T47D (cell line): Measurements from ENCODE around the gene FNDC3B.
"Not testable (repeated sequence)": the region's sequence is repeated elsewhere in the genome, so short reads cannot be mapped to it uniquely, and the experiment has no call there.

ENCODE experiments used
- DNase-seq, 2 experiments: peaks; one replicate each; pipeline versions ENCODE4 v3.0.0 to v3.0.0-alpha.2; 2011 to 2012; ENCODE audit warnings: low read depth in 1 of 2, low spot score in 1 of 2
- JUND ChIP-seq: IDR thresholded peaks from 2 replicates; pipeline ENCODE4 v1.6.1; 2012; ENCODE audit warnings: low read depth
- in situ Hi-C: cut with HindIII; loops from 2 replicates; pipeline ENCODE4 v1.10.0; 2016; ENCODE audit warnings: low sequenced_read_pairs, low pct_unique_long_range_greater_than_20kb

The FNDC3B gene

DNA sequence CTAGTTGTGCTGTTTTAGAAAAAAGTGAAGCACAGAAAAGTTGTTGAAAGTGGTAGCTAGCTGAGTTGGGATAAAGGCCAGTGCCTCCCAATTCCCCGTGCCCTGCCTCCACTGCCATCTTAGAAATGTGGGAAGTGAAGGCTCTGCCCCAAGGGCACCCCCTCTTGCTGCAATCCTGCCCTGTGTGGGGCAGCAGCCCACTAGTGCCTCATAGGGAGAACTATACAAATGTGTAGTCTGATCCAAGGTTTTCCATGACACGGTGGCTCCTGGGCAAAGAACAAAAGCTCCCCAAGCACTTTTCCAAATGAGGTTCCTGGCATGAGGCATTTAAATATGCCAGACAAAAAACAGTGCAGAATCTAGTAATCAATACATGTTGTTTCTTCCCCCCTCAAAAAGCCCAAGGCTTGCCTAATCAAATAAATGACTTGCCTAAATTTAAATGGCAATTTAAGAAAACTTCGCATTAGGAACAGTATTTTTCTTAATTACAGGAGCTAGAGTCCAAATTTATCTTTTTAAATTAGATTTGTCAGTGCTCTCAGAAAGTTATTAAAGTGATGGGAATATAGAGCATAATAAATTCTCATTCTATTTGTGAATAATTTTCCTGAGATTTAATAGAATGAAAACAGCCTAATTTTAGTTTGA is 325.1 kb downstream of the FNDC3B start:
- in situ Hi-C loops, result no loop called here
- DNase-seq, result no peak
- no peak for TF ChIP-seq JUND

DNA sequence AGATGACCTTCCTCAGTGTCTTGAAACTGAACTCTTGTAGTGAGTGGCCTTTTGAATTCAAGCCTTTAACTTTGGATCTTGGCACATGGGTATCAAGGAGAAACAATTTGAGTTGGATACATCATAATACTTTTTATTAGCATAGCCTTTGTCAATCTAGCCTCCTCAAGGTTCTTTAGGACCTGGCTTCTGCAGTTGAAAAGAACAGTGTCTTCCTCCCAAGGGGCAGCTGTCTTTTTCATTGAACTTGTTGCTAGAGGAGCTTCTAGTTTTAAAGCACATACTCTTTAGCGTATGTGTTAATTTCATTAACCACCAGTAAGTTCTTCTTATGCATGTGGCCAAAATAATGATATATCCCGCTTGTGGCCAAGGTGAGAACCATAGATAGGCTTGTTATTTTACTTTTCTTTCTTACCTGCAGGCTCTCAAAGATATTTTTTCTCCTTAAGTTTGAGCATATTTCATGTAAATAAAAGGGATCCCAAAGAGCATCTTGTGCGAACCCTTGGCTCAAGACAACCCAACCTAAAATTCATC is 325.7 kb downstream of the FNDC3B start:
- TF ChIP-seq JUND, result no peak
- DNase-seq, result no peak
- in situ Hi-C loops, result no loop called here

DNA sequence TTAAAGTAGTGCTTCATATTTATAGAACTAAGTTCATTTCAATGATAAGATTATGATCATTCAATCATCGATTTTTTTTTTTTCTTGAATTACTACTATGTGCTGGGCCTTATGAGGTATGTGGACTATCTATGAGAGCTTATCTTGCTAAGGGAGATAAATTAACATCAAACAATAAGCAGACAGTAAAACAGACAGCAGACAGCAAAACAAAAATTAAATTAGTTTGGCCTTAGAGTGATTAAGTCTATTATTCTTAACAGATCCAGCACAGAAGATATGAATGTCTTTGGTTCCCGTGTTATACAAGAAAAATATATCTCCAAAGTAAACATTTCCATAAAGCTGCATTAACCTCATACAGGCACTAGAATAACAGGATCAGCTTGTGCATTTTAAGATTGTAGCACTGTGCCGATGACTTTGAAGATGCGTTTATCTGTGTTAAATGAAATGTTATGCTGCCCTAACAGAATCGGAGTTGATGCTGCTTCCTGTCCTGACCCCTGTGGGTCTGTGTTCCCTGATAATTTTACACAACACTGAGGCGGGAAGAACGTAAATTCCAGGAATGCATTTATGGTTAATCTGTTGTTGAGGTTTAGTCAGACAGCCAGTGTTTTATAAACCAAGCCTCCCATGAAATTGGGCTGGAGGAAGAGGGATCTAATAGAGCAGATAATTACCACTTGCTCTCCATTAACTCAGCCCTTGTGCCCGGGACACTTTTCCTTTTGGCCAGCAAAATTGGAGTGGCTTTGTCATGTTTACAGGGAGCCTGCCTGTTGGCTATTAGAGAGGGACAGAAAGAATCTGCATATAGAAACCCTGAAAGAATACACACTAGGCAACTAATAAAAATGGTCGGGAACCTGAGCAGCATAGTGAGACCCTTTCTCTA is 328.1 kb downstream of the FNDC3B start:
- TF ChIP-seq JUND, result no peak
- in situ Hi-C loops, result no loop called here
- no peak for DNase-seq

DNA sequence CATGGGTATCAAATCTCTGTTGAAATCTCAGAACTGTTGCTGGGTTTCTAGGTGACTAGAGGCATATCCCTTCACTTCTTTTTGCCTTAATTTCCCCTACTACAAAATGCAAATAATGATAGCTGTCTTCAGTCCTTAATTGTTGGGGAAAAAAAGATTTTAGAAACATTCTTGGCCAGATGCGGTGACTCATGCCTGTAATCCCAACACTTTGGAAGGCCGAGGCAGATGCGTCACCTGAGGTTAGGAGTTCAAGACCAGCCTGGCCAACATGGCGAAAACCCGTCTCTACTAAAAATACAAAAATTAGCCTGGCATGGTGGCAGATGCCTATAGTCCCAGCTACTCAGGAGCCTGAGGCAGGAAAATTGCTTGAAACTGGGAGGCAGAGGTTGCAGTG is 329.2 kb downstream of the FNDC3B start:
- in situ Hi-C loops, DNase-seq: not testable (repeated sequence)

DNA sequence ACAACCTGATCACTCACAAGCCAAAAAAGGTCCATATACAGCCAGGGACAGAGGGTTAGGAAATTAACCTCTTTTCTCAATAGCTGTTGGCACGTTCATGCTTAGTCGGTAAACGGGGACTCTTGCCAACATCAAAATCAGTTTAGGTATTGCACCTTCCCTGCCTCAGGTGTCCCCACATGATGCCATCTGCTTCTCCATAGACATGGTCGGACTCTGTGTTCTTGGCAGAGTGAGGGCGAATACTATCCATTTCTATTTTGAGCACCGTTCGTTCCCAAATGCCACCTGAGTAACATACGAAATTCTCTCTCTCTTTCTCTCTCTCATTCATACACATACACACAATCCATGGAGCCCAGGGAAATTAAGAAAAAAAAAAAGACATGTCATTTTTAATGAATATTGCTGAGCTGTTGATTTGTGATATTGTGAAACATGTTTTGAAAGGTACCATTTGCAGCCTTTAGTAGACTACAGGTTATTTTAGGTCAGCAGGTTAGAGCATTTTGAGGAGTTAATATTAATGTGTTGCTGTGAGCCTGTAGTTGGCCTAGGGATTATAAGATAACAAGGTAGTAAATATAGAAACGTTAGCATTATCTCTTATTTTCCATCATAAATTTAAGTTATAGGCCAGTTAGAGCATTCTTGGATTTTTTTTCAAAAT is 330.3 kb downstream of the FNDC3B start:
- DNase-seq, result no peak
- in situ Hi-C loops, result no loop called here
- no peak for TF ChIP-seq JUND

DNA sequence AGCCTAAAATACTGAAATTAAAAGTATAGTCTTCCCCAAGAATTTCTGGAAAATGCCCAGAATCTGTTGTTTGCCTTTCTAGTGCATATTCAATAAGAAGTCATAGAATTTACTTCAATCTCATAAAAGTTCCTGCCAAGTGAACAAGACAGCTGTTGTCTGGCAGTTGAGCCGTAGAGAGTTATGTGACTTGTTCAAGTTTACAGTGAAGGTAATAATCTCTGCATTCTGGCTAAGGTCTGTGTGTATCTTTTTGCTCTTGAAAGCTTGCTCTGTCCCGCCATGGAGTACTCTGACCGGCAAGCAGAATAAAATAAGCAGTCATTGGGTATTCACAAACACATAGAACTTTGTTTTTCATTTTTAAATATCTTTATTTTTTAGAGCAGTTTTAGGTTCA is 331.0 kb downstream of the FNDC3B start:
- TF ChIP-seq JUND, result no peak
- in situ Hi-C loops, result no loop called here
- no peak for DNase-seq

DNA sequence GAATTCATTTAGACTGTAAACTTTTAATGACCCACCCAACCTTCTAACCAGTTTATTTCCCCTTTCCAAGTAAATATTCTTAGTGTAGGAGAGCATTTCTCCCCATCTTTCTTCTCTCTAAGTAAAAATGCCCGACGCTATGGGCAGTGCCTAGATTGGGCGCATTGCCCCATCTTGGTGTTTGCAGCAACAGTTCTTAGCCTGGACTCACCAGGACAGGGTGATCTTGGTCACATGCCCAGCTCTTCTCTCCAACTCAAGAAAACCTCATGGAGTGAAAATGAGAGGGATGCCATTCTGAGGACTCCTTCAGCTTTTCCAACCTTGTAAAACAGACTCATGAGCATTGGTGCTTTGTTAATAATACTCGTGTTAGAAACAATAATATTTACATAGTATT is 332.2 kb downstream of the FNDC3B start:
- in situ Hi-C loops, result no loop called here
- TF ChIP-seq JUND, result no peak
- no peak for DNase-seq

DNA sequence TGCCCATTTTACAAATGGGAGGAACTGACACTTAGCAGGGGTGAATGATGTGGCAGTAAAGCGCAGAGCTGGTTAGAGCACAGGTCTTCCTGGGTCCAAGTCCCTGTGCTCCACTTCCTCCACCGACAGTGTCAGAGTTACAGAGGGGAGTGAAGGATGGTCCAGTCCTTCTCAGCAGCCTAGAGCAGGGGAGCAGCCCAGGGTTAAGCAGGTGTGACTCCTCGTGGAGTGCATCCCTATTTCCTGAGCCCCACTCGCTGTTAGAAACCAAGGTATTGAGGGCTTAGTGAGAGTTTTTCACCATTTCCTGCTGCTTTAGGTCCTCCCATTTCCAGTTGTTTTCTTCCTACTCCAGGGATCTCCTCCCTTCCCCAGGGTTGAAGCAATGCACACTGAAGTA is 333.5 kb downstream of the FNDC3B start:
- no peak for DNase-seq
- TF ChIP-seq JUND, result no peak
- in situ Hi-C loops, result no loop called here

DNA sequence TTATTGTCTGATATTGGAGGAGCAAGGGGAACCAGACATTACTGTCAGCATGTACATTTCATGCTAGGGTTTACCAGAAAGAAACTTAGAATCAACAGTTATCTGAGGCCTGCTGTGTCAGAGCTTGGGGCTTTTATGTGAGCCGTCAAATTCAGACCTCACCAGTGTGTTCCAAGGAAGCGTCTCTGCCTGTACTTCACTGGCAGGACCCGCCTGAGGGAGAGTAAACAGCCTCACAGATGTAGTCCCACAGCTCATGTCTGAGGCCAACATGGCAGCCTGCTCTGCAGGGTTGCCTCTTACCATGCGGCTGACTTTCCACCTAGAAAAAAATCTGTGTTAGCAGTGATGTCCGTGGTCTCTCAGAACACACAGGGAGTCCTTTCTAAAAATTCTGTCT is 334.5 kb downstream of the FNDC3B start:
- DNase-seq, result no peak
- TF ChIP-seq JUND, result no peak
- in situ Hi-C loops, result no loop called here

DNA sequence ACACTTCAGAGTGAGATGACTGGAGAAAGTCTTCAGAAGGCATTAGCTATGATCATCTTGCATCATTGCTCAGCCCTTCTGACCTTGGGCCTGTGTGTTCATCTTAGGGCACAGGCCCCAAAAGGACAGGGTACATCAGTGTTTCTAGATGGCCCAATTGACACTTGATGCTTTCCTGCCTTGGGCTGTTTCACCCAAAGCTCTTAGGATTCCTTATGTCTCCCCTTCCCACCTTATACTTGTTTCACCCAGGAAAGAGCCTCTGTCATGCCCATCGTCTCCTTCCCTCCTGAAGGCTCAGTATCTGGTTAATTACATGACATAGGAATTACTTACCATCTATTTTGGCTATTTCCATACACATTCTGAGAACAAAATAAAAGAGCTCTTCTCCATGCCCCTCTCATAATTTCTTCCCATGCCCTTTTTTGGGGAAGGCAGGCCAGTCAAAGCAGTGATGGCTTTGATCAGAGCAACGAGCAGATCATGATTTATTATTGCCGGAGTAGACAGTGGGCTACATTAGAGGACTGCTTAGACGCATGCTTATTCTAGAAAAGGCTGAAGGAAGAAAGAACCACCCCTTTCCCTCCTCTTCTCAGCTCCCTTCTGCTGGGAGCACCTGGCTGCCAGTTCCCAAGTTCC is 335.9 kb downstream of the FNDC3B start:
- TF ChIP-seq JUND, result no peak
- in situ Hi-C loops, result no loop called here
- no peak for DNase-seq

DNA sequence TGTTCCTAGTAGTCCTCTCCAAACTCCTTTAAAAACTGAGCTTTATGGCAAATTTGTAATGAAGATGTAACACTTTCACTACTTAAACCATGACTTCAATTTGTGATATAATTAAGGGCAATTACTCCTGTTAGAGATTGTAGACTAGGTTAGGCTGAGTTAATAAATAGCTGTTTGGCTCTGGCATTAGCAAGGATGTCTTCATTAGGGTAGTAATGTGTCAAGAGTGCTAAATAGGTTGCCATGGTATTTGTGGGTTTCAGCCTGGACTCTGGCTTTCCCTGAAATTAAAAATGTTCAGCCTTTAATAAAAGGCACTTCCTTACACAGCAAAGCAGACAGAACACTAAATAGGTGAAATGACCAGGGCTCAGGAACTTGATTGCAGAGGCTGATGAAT is 337.0 kb downstream of the FNDC3B start:
- no peak for TF ChIP-seq JUND
- no peak for DNase-seq
- in situ Hi-C loops, result no loop called here

DNA sequence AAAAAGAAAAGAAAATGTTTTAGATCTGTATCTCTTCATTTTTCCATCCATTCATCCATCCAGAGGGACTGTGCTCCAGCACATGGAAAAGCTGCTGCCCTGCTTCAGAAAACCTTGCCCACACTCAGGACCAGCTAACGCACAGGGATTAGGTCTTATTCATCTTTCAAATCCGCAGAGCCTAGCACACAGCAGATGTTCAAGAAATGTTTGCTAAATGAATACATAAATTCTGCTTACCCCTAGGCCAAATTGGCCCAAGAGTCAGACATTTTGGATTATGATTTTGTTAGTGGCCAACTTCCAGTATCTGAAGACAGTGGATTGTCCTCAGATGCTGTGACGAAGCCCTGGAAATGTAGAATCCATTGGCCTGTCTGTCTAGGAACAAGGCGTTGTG is 337.5 kb downstream of the FNDC3B start:
- DNase-seq, result no peak
- in situ Hi-C loops, result no loop called here
- TF ChIP-seq JUND, result no peak
